SKM-1 (cell line): ENCODE data around the gene NMNAT2.
A peak's percentile ranks its signal among the peaks of the same experiment; 100 is the strongest.
"Not testable (repeated sequence)": the region's sequence is repeated elsewhere in the genome, so short reads cannot be mapped to it uniquely, and the experiment has no call there.

Experiments
- DNase-seq: peaks from one replicate; lab custom pipeline; 2025; ENCODE audit not compliant: unreplicated experiment; lab: John Stamatoyannopoulos, UW

NMNAT2 gene

DNA sequence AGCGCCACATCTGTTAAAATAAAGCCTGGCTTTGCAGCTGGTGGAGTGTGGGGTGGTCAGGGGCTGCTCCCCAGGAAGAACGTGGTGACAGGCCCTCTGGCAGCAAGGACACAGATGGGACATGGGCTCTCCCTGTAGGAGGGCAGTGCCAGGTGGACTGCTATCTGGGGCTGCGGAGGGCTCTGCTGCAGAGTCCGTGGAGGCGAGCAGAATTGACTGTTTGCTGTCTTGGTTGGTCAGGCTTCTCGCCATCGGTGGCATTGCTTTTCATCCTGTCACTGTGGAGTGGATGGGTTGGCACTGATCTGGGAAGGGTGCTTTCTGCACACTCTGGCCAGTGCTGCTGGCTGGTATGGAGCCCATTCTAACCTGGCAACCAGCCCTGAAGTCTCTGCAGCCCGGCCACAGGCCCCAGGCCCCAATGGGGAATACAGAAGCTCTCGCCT is 129.1 kb downstream of the NMNAT2 start:
- no peak for DNase-seq

- no peak for DNase-seq
Observed at GRCh38 chr1:183288583-183288982, 129.6 kb downstream of the NMNAT2 start.

GRCh38 chr1:183287191-183287675 is 130.9 kb downstream of the NMNAT2 start:
- DNase-seq, result no peak

- no peak for DNase-seq
Observed at GRCh38 chr1:183285746-183286145, 132.4 kb downstream of the NMNAT2 start.

DNA sequence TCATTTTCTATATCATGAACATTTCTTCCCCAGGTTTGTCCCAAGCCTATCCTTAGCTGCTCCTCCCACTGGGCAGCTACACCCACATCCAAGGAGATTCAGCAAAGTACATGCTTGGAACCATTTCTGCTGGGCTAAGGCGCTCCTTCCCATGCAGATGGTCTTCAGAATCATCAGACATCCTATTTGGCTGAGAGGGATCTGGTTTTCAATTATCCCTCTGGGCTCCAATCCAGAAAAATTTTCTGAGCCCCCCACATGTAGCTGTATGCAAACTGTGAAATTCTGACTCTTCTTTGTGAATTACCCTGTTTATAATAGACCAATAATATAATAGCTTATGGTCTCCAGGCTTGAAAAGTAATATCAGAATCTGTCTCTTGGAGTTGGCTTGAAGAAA is 132.9 kb downstream of the NMNAT2 start:
- DNase-seq, result no peak

DNA sequence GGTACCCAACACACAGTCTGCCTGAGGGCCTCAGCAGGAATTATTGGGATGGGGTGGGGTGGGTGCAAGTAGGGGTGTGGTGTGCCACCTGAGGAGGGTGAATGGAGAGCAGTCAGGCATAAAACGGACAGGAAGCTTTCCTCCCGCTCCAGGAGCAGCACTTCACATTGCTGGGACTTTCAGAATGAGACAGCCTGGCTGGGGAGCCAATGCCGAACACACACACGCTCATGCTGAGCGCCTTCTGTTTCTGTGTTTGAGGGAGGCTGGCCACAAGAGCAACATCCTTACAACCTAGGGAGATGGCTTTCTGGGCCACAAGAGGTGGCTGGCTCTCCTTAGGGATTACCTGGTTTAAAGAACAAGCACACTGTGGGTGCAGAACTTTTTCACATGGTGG is 134.1 kb downstream of the NMNAT2 start:
- no peak for DNase-seq

- no peak for DNase-seq
Observed at GRCh38 chr1:183283286-183283685, 134.9 kb downstream of the NMNAT2 start.

DNA sequence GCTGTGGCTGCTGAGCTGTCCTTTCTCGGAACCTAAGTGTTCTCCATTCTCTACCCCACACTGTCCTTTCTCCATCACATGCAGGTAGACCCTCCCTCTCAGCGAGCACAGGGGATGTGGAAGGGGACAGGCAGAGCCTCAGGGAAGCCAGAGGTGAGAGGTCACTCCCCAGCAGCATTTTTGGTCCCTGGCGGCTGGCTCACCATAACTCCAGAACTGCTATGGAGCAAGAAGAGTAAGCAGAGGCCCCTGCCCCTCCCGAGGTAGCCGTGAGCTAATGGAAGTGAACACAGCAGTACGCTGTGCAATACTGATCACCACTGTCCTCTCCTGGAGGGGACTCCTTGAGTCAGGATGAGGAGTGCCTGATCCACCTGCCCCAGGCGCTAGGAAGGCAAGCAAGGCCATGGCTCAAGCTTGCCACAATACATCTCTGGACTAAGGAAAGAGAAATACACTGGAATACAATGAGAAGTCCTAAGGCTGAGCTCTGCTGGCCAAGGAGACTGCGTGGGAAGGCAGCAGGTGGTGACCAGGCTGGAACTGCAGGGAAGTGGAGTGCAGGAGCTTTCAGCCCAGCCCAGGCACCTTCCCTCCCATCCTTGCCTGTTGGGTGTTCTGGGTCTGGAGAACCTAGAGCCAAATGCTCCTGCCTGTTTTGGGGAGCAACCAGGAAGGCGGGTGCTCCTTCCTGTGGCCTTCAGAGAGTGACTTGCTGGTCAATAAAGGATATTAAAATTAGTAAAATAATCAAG is 135.9 kb downstream of the NMNAT2 start:
- no peak for DNase-seq

DNA sequence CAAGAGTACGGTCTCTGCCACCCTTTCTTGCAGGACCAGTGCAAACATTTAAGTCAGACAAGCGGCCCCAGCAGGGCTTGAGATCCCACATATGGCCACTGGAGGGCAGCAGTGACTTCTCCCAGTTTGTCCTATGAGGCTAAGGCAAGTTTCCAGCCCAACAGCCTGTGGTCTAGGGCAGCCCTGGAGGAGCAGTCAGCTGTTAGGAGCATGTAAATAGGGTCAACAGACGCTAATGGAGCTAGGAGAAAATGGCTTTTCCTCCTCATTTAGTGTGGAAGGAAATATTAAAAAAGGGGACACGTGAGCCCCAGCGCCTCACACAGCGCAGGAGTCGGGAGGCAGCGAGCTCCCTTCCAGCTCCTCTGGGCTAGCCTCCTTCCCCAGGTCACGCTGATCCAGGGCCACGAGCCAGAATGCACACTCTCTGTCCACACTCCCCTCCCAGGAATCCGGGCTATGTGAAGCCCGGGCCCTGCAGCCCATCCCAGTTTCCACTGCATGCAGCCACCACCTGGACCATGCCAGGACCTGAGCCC is 136.6 kb downstream of the NMNAT2 start:
- peak; percentile 81 for DNase-seq

- peak; percentile 76 for DNase-seq
Observed at GRCh38 chr1:183281039-183281438, 137.1 kb downstream of the NMNAT2 start.

DNA sequence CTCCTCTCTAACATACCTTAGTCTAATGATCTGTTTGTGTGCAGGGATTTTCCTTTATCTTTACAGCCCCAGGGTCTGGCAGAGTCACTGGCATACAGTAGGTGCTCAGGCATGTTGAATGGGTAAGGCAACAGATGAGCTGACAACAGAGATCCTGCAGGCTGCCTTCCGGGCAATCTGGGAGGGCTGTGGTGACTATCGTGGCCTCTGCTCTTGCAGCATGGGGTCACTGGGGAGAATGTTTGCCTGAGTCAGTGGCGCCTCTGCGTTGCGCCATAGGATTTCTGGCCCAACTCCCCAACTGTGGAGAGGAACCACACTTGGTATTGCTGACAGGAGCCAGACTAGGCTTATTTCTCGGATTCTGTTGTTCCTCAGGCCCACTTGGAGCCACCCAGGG is 138.3 kb downstream of the NMNAT2 start:
- DNase-seq, result peak; percentile 98

DNA sequence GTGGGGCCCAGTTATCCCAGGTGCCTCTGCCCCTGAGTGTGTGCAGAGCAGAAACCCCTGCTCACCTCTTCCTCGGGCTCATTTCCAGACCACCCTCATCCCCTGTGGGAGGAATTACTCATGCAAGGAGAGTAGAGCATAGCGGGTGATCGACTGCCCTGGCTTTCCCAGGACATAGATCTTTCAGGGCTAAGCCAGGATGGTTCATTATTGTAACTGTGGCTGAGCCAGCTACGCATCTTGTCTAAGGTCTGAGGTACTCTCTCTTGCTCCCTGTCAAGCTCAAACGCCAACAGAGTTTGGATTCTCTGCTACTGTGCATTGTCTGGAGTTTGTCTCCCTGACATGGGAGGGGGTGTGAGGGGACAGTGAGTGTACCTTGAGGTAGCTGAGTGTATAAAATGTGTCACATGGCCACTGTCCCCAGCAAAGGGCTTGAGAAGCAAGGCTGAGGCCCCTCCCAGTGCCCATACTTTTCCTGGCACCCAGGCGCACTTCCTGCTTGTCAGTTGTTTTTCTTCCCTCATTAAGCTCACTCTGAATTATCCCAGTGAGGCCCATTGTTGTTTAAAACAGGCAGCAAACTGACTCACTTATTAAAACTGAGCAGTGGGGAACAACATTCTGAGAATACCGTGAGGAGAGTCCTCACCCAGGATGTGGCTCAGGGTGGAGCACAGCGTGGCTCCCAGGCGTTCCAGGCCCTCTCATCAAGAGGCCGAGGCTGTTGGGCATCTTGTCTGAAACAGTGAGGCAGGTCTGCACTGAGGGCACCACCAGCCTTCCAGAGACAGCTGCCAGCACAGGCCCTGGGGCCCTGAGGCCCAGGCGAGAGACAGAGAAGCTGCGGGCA is 139.2 kb downstream of the NMNAT2 start:
- no peak for DNase-seq

GRCh38 chr1:183277821-183278738 is 140.1 kb downstream of the NMNAT2 start:
- no peak for DNase-seq

- DNase-seq, result no peak
Observed at GRCh38 chr1:183276386-183277080, 141.6 kb downstream of the NMNAT2 start.

DNA sequence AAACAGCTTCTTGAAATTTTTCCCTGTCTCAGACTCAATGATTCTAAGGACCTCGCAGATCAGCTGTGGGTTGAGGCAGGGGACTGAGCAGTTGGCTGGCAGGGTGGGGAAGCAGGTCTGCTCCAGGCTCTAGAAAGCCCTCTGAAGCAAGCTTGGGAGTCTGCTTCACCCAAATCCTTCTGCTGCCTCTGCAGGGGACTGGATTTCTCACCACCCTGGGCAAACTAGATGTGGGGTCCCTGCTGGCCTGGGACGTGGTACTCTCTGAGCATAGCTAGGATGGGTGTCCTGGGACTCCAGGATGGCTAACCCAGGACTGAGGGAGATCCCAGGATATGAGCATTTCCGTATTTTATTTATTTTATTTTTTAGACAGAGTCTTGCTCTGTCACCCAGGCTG is 142.9 kb downstream of the NMNAT2 start:
- no peak for DNase-seq

DNA sequence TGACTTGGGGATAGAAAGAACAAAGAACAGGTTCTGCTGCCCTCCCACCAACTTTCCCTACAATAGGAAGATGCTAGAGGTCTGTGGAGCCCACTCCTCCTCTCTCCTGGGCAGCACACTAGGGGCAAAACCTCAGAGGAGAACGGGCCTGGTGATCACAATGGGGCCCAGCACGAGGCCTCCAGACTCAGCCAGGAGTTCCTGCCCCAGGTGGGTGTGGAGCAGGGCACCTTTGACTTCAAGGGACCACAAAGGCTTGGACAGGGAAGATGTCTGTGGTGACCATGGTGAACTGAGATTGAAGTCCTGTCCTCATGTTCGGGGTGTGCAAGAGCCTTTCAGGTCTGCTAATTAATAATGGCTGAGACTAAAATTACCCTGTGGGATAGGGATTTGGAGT is 143.3 kb downstream of the NMNAT2 start:
- DNase-seq, result no peak

- DNase-seq, result not testable (repeated sequence)
Observed at GRCh38 chr1:183273984-183274383, 144.2 kb downstream of the NMNAT2 start.

- no peak for DNase-seq
Observed at GRCh38 chr1:183273300-183273699, 144.9 kb downstream of the NMNAT2 start.

- DNase-seq, result no peak
Observed at GRCh38 chr1:183272390-183272848, 145.8 kb downstream of the NMNAT2 start.

DNA sequence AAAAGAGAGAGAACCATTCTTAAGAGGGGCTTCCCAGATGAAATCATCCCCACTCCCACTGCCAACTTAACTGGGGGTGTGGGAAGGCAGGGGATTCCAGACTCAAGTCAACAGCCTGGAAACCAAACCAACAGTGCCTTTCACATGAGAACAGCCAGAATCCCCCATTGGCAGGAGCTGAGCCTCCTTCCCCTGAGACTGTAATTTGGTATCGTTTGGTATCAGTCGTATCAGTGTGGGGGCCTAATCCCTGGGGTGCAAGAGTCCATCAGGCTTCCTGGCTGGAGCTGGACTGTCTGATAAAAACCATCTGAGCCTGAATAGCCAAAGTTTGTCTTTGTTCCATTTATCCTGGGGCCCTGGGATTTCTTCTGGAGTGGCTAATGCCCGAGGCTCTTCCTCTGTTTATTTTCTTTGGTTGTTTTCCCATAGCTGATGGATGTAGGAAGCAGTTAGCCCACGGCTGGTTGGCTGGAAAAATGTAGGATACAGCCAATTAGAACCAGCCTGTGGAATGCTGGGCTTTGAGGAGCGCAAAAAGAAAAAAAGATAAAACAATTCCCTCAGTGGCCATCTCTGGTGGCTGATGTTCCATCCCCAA is 147.5 kb downstream of the NMNAT2 start:
- no peak for DNase-seq
